MCF 10A (cell line): Measurements from ENCODE around the gene ENG. TPM values are rescaled to one million over a fixed set of nuclear protein-coding genes. Genes with fewer than 3 reads are reported as not detected.

ENCODE experiments used
- BruUV-seq: library from RNA; stranded (reverse); fragments of 400-500 nt; replicated peaks from 2 replicates; lab custom pipeline; 2021; lab: Mats Ljungman, UMichigan
- CTCF ChIA-PET: fragments of 300-600 bp; sonication (Branson Sonifier 250); formaldehyde crosslinking; extraction: SDS; loops from one replicate; lab custom pipeline; 2021; ENCODE audit warnings: antibody characterized with exemption, inconsistent platforms; lab: Yijun Ruan, JAX
- POLR2A ChIA-PET: fragments of 300-600, 350-650 bp; sonication (Branson Sonifier 250); formaldehyde crosslinking; extraction: SDS; loops from one replicate; lab custom pipeline; 2020; ENCODE audit warnings: antibody characterized with exemption, inconsistent platforms; lab: Yijun Ruan, JAX
- DNase-seq: peaks from one replicate; pipeline ENCODE4 v3.0.0-alpha.2; 2018; ENCODE audit not compliant: unreplicated experiment
- H3K27ac Mint-ChIP-seq: one replicate; pipeline ENCODE4 v1.8.0; 2022; ENCODE audit warnings: mild to moderate bottlenecking, low read depth, mixed read lengths; ENCODE audit not compliant: unreplicated experiment
- H3K27me3 Mint-ChIP-seq: one replicate; pipeline ENCODE4 v1.8.0; 2022; ENCODE audit warnings: mixed read lengths; ENCODE audit not compliant: insufficient read depth, unreplicated experiment
- H3K36me3 Mint-ChIP-seq: one replicate; pipeline ENCODE4 v1.8.0; 2022; ENCODE audit warnings: mild to moderate bottlenecking, moderate library complexity, mixed read lengths; ENCODE audit not compliant: insufficient read depth, unreplicated experiment
- H3K4me1 Mint-ChIP-seq: one replicate; pipeline ENCODE4 v1.8.0; 2022; ENCODE audit warnings: mixed read lengths; ENCODE audit not compliant: insufficient read depth, unreplicated experiment
- H3K4me3 Mint-ChIP-seq: one replicate; pipeline ENCODE4 v1.8.0; 2022; ENCODE audit warnings: mild to moderate bottlenecking, moderate library complexity, mixed read lengths; ENCODE audit not compliant: unreplicated experiment
- H3K9me3 Mint-ChIP-seq: one replicate; pipeline ENCODE4 v1.8.0; 2022; ENCODE audit warnings: mixed read lengths; ENCODE audit not compliant: unreplicated experiment
- CTCF ChIP-seq: fragments of 200-600 bp; IDR thresholded peaks from one replicate; pipeline ENCODE4 v1.8.0; 2022; ENCODE audit warnings: antibody characterized with exemption, mild to moderate bottlenecking; ENCODE audit not compliant: unreplicated experiment
- intact Hi-C: fragments of 100-400 bp; cut with micrococcal nuclease; formaldehyde crosslinking; loops from 2 replicates; pipeline ENCODE4 v1.14.1; 2022
- total RNA-seq: library from RNA; stranded (reverse); gene quantifications from 2 replicates; pipeline ENCODE4 v1.2.3, GENCODE V29; 2022

ENG gene
- total RNA-seq, 1 experiment from 2014 or later, result 22.1 TPM

- H3K4me3 Mint-ChIP-seq, result peak overlapping the region; percentile 87
- CTCF ChIA-PET, result interaction anchor here (0.6 to 1.7 kb wide), 2 partner anchors 17 to 66 kb away, joined by 3 to 9 read pairs; no protein-coding TSS in a partner anchor
- peaks cover 47% of the 10 kb centered on the region for H3K36me3 Mint-ChIP-seq
- no peaks in the 10 kb centered on the region for H3K27me3 Mint-ChIP-seq
- BruUV-seq, result TSS peak; percentile 91
- TF ChIP-seq CTCF, result no peak
- peak overlapping the region; percentile 96 for H3K27ac Mint-ChIP-seq
- intact Hi-C loops, result loop anchor here (5.0 kb wide), 2 partner anchors 64 to 114 kb away; partner anchors contain the start of gene ST6GALNAC4
- POLR2A ChIA-PET, result interaction anchor here (0.5 to 3.1 kb wide), 20 partner anchors 8 to 1088 kb away, joined by 3 to 20 read pairs (median 4); partner anchors contain the start of genes CDK9, ENG and TOR2A
- peak; percentile 95 for DNase-seq
- H3K4me1 Mint-ChIP-seq, result peaks cover 18% of the 10 kb centered on the region
- H3K9me3 Mint-ChIP-seq, result no peaks in the 10 kb centered on the region
These were observed 50.7 kb downstream of the ENG start for GRCh38 chr9:127803507-127804352.

- ChIA-PET POLR2A (interaction anchor here (0.6 to 3.1 kb wide), 20 partner anchors 14 to 1059 kb away, joined by 3 to 20 read pairs (median 4); partner anchors contain the start of genes CDK9, ENG, PTRH1 and TOR2A), CTCF (interaction anchor here (0.8 to 1.3 kb wide), 2 partner anchors 68 to 366 kb away, joined by 3 to 6 read pairs; partner anchors contain the start of gene TOR2A)
- H3K27me3 Mint-ChIP-seq, result no peaks in the 10 kb centered on the region
- H3K4me3 Mint-ChIP-seq, result peak within 1 kb of the TSS; percentile 87
- no peak for TF ChIP-seq CTCF
- DNase-seq, result peak; percentile 80
- BruUV-seq, result no TSS peak
- H3K4me1 Mint-ChIP-seq, result peaks cover 18% of the 10 kb centered on the region
- no peaks in the 10 kb centered on the region for H3K9me3 Mint-ChIP-seq
- intact Hi-C loops, result loop anchor here (5.0 kb wide), 2 partner anchors 64 to 114 kb away; partner anchors contain the start of gene ST6GALNAC4
- peaks cover 38% of the 10 kb centered on the region for H3K36me3 Mint-ChIP-seq
- peak within 1 kb of the TSS; percentile 96 for H3K27ac Mint-ChIP-seq
These were observed 51.6 kb downstream of the ENG start, which contains the start of gene FPGS for GRCh38 chr9:127802576-127803443. Gene FPGS, plus strand, starts transcription at chr9:127802882. Its CDS starts 43 bp downstream, at chr9:127802925.

GRCh38 chr9:127801955-127802575, 52.4 kb downstream of the ENG start:
- Mint-ChIP-seq H3K36me3 (peaks cover 30% of the 10 kb centered on the region), H3K27ac (peak overlapping the region; percentile 96), H3K4me1 (peaks cover 18% of the 10 kb centered on the region), H3K9me3 (no peaks in the 10 kb centered on the region), H3K4me3 (peak overlapping the region; percentile 87), H3K27me3 (no peaks in the 10 kb centered on the region)
- DNase-seq, result peak; percentile 40
- intact Hi-C loops, result loop anchor here (5.0 kb wide), 2 partner anchors 65 to 115 kb away; partner anchors contain the start of gene ST6GALNAC4
- ChIA-PET CTCF (interaction anchor here (0.8 to 1.3 kb wide), 4 partner anchors 15 to 367 kb away, joined by 3 to 6 read pairs (median 4); partner anchors contain the start of gene TOR2A), POLR2A (interaction anchor here (0.7 to 3.1 kb wide), 12 partner anchors 13 to 1060 kb away, joined by 3 to 20 read pairs (median 4); partner anchors contain the start of genes CDK9, PTRH1, TOR2A and TTC16)
- BruUV-seq, result TSS peak; percentile 14
- no peak for TF ChIP-seq CTCF
